Chondrocyte (in vitro differentiated cells): ENCODE results near the gene DNHD1. TPM values are rescaled to one million over a fixed set of nuclear protein-coding genes. Genes with fewer than 3 reads are reported as not detected.
A peak's percentile ranks its signal among the peaks of the same experiment; 100 is the strongest.

Experiments used
- DNase-seq: peaks from one replicate; pipeline ENCODE4 v3.0.0; 2021; ENCODE audit warnings: mixed read lengths, low spot score
- H3K27ac Mint-ChIP-seq: one replicate; pipeline ENCODE4 v1.8.0; 2021; ENCODE audit warnings: mild to moderate bottlenecking, moderate library complexity, mixed read lengths; ENCODE audit not compliant: unreplicated experiment
- H3K27me3 Mint-ChIP-seq: 2 replicates; pipeline ENCODE4 v1.8.0; 2021; ENCODE audit warnings: low read depth, mixed read lengths
- H3K36me3 Mint-ChIP-seq: 2 replicates; pipeline ENCODE4 v1.8.0; 2021; ENCODE audit warnings: low read depth, mixed read lengths
- H3K4me1 Mint-ChIP-seq: 2 replicates; pipeline ENCODE4 v1.8.0; 2021; ENCODE audit warnings: low read depth, mild to moderate bottlenecking, mixed read lengths
- H3K4me3 Mint-ChIP-seq: one replicate; pipeline ENCODE4 v1.8.0; 2021; ENCODE audit warnings: mild to moderate bottlenecking, moderate library complexity, mixed read lengths; ENCODE audit not compliant: unreplicated experiment
- H3K9me3 Mint-ChIP-seq: 2 replicates; pipeline ENCODE4 v1.8.0; 2021; ENCODE audit warnings: low read depth, mixed read lengths
- CTCF ChIP-seq: fragments of 200-600 bp; sonication (generic); IDR thresholded peaks from 2 replicates; pipeline ENCODE4 v1.5.0; 2021; ENCODE audit warnings: antibody characterized with exemption, mild to moderate bottlenecking, moderate library complexity
- total RNA-seq: library from RNA; stranded (reverse); gene quantifications from 3 replicates; pipeline ENCODE4 v1.2.1, GENCODE V29; 2021

Gene DNHD1
- total RNA-seq, 1 donor from 2014 or later, result 3.8 TPM

- DNase-seq, result no peak
- H3K27ac Mint-ChIP-seq, result peak overlapping the region; percentile 96
- peak overlapping the region; percentile 80 for H3K4me3 Mint-ChIP-seq
- H3K4me1 Mint-ChIP-seq, result peaks cover 43% of the 10 kb centered on the region
- no peaks in the 10 kb centered on the region for H3K9me3 Mint-ChIP-seq
- no peaks in the 10 kb centered on the region for H3K27me3 Mint-ChIP-seq
- TF ChIP-seq CTCF, result no peak
- peaks cover 11% of the 10 kb centered on the region for H3K36me3 Mint-ChIP-seq
Measured at GRCh38 chr11:6474806-6475500, 22.1 kb upstream of the DNHD1 start.

- no peaks in the 10 kb centered on the region for H3K9me3 Mint-ChIP-seq
- TF ChIP-seq CTCF, result no peak
- H3K4me3 Mint-ChIP-seq, result no peak overlapping the region
- H3K27me3 Mint-ChIP-seq, result no peaks in the 10 kb centered on the region
- peaks cover 53% of the 10 kb centered on the region for H3K4me1 Mint-ChIP-seq
- peak overlapping the region; percentile 74 for H3K27ac Mint-ChIP-seq
- H3K36me3 Mint-ChIP-seq, result peaks cover 11% of the 10 kb centered on the region
- DNase-seq, result no peak
Measured at GRCh38 chr11:6475936-6476335, 21.1 kb upstream of the DNHD1 start.

- peaks cover 53% of the 10 kb centered on the region for H3K4me1 Mint-ChIP-seq
- H3K27me3 Mint-ChIP-seq, result no peaks in the 10 kb centered on the region
- DNase-seq, result no peak
- H3K27ac Mint-ChIP-seq, result peak overlapping the region; percentile 79
- no peak overlapping the region for H3K4me3 Mint-ChIP-seq
- no peak for TF ChIP-seq CTCF
- peaks cover 11% of the 10 kb centered on the region for H3K36me3 Mint-ChIP-seq
- no peaks in the 10 kb centered on the region for H3K9me3 Mint-ChIP-seq
Measured at GRCh38 chr11:6476571-6476970, 20.5 kb upstream of the DNHD1 start.

- peak overlapping the region; percentile 99 for H3K27ac Mint-ChIP-seq
- H3K4me1 Mint-ChIP-seq, result peaks cover 41% of the 10 kb centered on the region
- H3K36me3 Mint-ChIP-seq, result peaks cover 21% of the 10 kb centered on the region
- H3K4me3 Mint-ChIP-seq, result peak overlapping the region; percentile 92
- H3K27me3 Mint-ChIP-seq, result no peaks in the 10 kb centered on the region
- no peaks in the 10 kb centered on the region for H3K9me3 Mint-ChIP-seq
- no peak for TF ChIP-seq CTCF
- no peak for DNase-seq
Measured at GRCh38 chr11:6480299-6480914, 16.7 kb upstream of the DNHD1 start.

- no peak for TF ChIP-seq CTCF
- peak within 1 kb of the TSS; percentile 92 for H3K4me3 Mint-ChIP-seq
- H3K27ac Mint-ChIP-seq, result peak within 1 kb of the TSS; percentile 99
- peaks cover 21% of the 10 kb centered on the region for H3K36me3 Mint-ChIP-seq
- H3K4me1 Mint-ChIP-seq, result peaks cover 39% of the 10 kb centered on the region
- no peaks in the 10 kb centered on the region for H3K9me3 Mint-ChIP-seq
- peak; percentile 99 for DNase-seq
- no peaks in the 10 kb centered on the region for H3K27me3 Mint-ChIP-seq
Measured at GRCh38 chr11:6481012-6481923, 15.8 kb upstream of the DNHD1 start, which contains the start of the genes ARFIP2 and TIMM10B. Gene ARFIP2, minus strand, starts transcription at chr11:6481331. Its CDS starts 910 bp downstream, at chr11:6480421. Gene TIMM10B, plus strand, starts transcription at chr11:6481501. Its CDS starts 16 bp downstream, at chr11:6481517.
